Muscle layer of colon (tissue), 2 donors: ENCODE results near the gene OR52M1.
"Not testable (repeated sequence)": the region's sequence is repeated elsewhere in the genome, so short reads cannot be mapped to it uniquely, and the experiment has no call there.

Source experiments
- H3K27ac ChIP-seq: one replicate; pipeline ENCODE4 v1.7.0; 2013; ENCODE audit warnings: low read depth, mild to moderate bottlenecking, low read length, moderate library complexity
- H3K27me3 ChIP-seq, 2 donors: one replicate each; pipeline ENCODE4 v1.7.0; 2013; ENCODE audit warnings: low read length in 2 of 2, mild to moderate bottlenecking in 2 of 2; ENCODE audit not compliant: insufficient read depth in 2 of 2, control insufficient read depth in 1 of 2
- H3K36me3 ChIP-seq: one replicate; pipeline ENCODE4 v1.7.0; 2013; ENCODE audit warnings: mild to moderate bottlenecking, low read length; ENCODE audit not compliant: insufficient read depth
- H3K4me1 ChIP-seq: one replicate; pipeline ENCODE4 v1.7.0; 2013; ENCODE audit warnings: mild to moderate bottlenecking, low read length; ENCODE audit not compliant: insufficient read depth
- H3K4me3 ChIP-seq, 2 donors: one replicate each; pipeline ENCODE4 v1.7.0; 2013; ENCODE audit warnings: low read length in 2 of 2, low read depth in 1 of 2, mild to moderate bottlenecking in 1 of 2, moderate library complexity in 1 of 2
- H3K9ac ChIP-seq: one replicate; pipeline ENCODE4 v1.7.0; 2013; ENCODE audit warnings: low read length
- H3K9me3 ChIP-seq: one replicate; pipeline ENCODE4 v1.7.0; 2013; ENCODE audit warnings: mild to moderate bottlenecking, low read length
- donor health status: abdominal sarcoma.
- donor health status: Adenocarcinoma of cecum.

The OR52M1 gene

DNA sequence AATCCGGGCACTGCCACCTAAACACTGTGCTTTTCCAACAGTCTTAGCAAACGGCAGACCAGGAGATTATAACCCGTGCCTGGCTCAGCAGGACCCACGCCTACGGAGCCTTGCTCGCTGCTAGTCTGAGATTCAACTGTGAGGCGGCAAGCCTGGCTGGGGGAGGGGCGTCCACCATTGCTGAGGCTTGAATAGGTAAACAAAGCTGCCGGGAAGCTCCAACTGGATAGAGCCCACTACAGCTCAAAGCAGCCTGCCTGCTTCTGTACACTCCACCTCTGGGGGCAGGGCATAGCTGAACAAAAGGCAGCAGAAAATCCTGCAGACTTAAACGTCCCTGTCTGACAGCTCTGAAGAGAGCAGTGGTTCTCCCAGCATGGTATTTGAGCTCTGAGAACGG lies 13.3 kb upstream of the OR52M1 start:
- not testable (repeated sequence) for H3K9ac ChIP-seq, H3K27me3 ChIP-seq, H3K9me3 ChIP-seq, H3K36me3 ChIP-seq, H3K4me3 ChIP-seq, H3K27ac ChIP-seq, H3K4me1 ChIP-seq

DNA sequence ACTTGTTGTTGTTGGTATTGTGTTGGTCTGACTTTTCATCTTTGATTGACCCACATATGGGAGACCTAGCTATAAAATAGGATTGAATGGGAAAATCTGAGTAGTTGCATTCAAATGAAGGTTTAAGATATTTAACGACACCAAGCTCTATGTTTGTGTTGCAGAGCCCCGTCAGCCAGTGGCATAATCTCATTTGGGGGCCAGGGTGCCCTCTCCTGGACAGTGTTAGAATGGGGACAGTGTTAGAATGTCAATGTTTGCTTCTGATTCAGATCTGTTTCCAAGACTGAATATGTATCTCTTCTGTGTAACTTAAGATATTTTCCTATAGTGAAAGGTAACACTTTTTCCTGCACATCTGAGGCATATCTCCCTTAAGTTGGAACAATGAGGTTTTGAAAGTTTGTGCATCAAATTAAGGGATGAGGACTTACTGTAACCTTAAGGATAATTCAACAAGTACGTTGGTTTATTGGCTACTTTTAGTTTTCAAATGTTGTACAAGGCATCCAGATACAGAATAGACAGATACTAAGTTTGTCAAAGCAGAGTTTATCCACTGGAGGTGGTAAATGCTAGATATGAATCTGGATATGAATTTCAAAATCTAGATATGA lies 5.3 kb upstream of the OR52M1 start:
- no peaks in the 10 kb centered on the region for H3K4me1 ChIP-seq
- H3K9me3 ChIP-seq = no peaks in the 10 kb centered on the region
- no peak overlapping the region for H3K9ac ChIP-seq
- H3K27ac ChIP-seq = no peak overlapping the region
- no peaks in the 10 kb centered on the region for H3K27me3 ChIP-seq
- H3K4me3 ChIP-seq = no peak overlapping the region
- no peaks in the 10 kb centered on the region for H3K36me3 ChIP-seq

GRCh38 chr11:4541071-4541470 lies 3.9 kb upstream of the OR52M1 start:
- Histone ChIP-seq H3K9ac (no peak overlapping the region), H3K4me3 (no peak overlapping the region), H3K36me3 (no peaks in the 10 kb centered on the region), H3K4me1 (no peaks in the 10 kb centered on the region), H3K27ac (no peak overlapping the region), H3K27me3 (no peaks in the 10 kb centered on the region), H3K9me3 (no peaks in the 10 kb centered on the region)

DNA sequence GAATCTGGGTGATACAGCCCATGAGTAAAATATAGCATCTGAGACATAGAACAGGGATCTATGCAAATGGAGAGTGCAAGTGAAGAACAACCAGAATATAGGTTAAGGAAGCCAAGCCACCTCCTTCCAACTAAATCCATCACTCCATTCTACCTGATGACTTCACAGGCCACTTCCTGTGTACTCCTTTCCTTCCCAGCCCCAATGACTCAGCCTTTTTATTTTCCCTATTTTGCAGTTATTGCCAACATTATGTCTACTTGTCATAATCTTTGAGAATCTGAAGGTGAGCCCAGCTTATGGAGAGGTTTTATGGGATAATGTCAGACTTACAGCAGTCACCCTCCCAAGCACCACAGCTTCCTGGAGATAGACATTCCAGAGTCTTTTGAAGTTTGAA lies 1.4 kb upstream of the OR52M1 start:
- Histone ChIP-seq H3K27me3 (no peaks in the 10 kb centered on the region), H3K4me3 (no peak overlapping the region), H3K9me3 (no peaks in the 10 kb centered on the region), H3K36me3 (no peaks in the 10 kb centered on the region), H3K4me1 (no peaks in the 10 kb centered on the region), H3K9ac (no peak overlapping the region), H3K27ac (no peak overlapping the region)

DNA sequence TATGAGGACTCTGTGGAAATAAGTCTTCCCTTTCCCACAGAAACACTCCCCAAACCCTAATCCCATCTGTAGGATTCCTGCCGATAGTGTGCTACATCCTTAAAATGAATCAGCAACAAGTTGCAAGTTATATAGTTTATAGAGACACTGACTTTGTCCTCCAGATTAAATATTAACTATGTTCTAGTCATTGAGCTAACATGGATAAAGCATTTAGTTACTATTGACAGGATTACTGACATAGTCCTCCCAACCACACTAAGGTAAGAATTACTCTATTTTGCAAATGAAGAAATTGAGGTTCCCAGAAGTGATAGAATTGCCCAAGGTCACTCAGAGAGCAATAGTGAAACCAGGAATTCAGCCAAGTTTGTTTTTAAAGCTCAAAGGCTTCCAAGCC lies 1.9 kb downstream of the OR52M1 start:
- no peak overlapping the region for H3K27ac ChIP-seq
- H3K27me3 ChIP-seq = no peaks in the 10 kb centered on the region
- no peak overlapping the region for H3K9ac ChIP-seq
- H3K36me3 ChIP-seq = no peaks in the 10 kb centered on the region
- H3K4me1 ChIP-seq = no peaks in the 10 kb centered on the region
- no peaks in the 10 kb centered on the region for H3K9me3 ChIP-seq
- H3K4me3 ChIP-seq = no peak overlapping the region

DNA sequence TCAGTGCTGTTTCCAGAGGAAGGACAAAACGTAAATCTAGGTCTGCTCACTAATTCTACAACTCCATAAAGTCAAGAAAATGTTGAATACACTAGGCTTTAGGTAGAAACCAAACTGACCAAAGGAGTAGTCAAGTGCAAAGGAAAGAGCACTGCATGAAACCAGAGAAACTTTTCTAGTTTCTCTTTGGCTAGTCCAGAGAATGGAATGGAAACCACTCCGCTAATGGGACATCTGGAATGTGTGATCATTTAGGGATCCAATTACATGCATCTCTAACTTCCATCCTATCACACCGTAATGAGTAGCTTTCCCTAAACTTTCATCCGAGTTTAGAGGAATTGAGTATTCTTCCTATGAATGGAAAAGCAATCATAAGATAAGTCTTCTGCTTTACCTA lies 2.4 kb downstream of the OR52M1 start:
- H3K36me3 ChIP-seq = no peaks in the 10 kb centered on the region
- H3K9me3 ChIP-seq = no peaks in the 10 kb centered on the region
- no peaks in the 10 kb centered on the region for H3K4me1 ChIP-seq
- no peak overlapping the region for H3K4me3 ChIP-seq
- H3K27me3 ChIP-seq = no peaks in the 10 kb centered on the region
- H3K9ac ChIP-seq = no peak overlapping the region
- H3K27ac ChIP-seq = no peak overlapping the region

GRCh38 chr11:4551346-4551979 lies 6.5 kb downstream of the OR52M1 start:
- no peaks in the 10 kb centered on the region for H3K4me1 ChIP-seq
- H3K27ac ChIP-seq = no peak overlapping the region
- H3K36me3 ChIP-seq = no peaks in the 10 kb centered on the region
- no peaks in the 10 kb centered on the region for H3K9me3 ChIP-seq
- H3K9ac ChIP-seq = no peak overlapping the region
- H3K27me3 ChIP-seq = no peaks in the 10 kb centered on the region
- H3K4me3 ChIP-seq = no peak overlapping the region

DNA sequence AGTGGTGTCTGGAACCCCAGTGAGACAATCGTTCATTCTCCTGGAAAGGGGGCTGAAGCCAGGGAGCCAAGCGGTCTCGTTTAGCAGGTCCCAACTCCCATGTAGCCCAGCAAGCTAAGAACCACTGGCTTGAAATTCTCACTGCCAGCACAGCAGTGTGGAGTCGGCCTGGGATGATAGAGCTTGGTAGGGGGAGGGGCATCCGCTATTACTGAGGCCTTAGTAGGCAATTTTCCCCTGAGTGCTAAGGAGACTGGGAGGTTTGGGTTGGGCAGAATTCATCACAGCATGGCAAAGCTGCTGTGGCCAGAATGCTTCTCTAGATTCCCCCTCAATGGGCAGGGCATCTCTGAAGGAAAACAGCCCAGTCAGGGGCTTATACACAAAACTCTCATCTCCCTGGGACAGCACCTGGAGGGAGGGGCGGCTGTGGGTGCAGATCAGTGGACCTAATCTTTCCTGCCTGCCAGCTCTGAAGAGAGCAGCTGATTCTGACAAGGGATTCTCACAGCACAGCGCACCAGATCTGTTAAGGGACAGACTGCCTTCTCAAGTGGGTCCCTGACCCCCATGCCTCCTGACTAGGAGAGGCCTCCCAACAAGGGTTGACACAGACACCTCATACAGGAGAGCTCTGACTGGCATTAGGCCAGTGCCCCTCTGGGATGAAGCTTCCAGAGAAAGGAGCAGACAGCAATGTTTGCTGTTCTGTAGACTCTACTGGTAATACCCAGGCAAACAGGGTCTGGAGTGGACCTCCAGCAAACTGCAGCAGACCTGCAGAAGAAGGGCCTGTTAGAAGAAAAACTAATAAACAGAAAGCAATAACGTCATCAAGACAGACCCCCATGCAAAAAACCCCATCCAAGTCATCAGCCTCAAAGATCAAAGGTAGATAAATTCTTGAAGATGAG lies 14.8 kb downstream of the OR52M1 start:
- Histone ChIP-seq H3K9me3 (no peaks in the 10 kb centered on the region), H3K27me3 (no peaks in the 10 kb centered on the region), H3K9ac (no peak overlapping the region), H3K27ac (no peak overlapping the region), H3K4me3 (no peak overlapping the region), H3K4me1 (no peaks in the 10 kb centered on the region), H3K36me3 (no peaks in the 10 kb centered on the region)

GRCh38 chr11:4560467-4560866 lies 15.5 kb downstream of the OR52M1 start:
- H3K9me3 ChIP-seq = no peaks in the 10 kb centered on the region
- no peaks in the 10 kb centered on the region for H3K4me1 ChIP-seq
- H3K4me3 ChIP-seq = no peak overlapping the region
- H3K27ac ChIP-seq = no peak overlapping the region
- no peak overlapping the region for H3K9ac ChIP-seq
- no peaks in the 10 kb centered on the region for H3K36me3 ChIP-seq
- H3K27me3 ChIP-seq = no peaks in the 10 kb centered on the region

- no peaks in the 10 kb centered on the region for H3K9me3 ChIP-seq
- H3K27me3 ChIP-seq = no peaks in the 10 kb centered on the region
- no peaks in the 10 kb centered on the region for H3K36me3 ChIP-seq
- H3K9ac ChIP-seq = no peak overlapping the region
- H3K4me3 ChIP-seq = no peak overlapping the region
- H3K4me1 ChIP-seq = no peaks in the 10 kb centered on the region
- H3K27ac ChIP-seq = no peak overlapping the region
These were observed 20.4 kb downstream of the OR52M1 start for GRCh38 chr11:4565371-4565770.

- Histone ChIP-seq H3K9ac (no peak overlapping the region), H3K27me3 (no peaks in the 10 kb centered on the region), H3K27ac (no peak overlapping the region), H3K4me1 (no peaks in the 10 kb centered on the region), H3K36me3 (no peaks in the 10 kb centered on the region), H3K4me3 (no peak overlapping the region), H3K9me3 (no peaks in the 10 kb centered on the region)
These were observed 24.1 kb downstream of the OR52M1 start for GRCh38 chr11:4569075-4569474.
